Loucy (cell line): ENCODE data around the gene APBA1.

Experiments used
- H2AFZ ChIP-seq: fragments of 200-600 bp; sonication (generic); 2 replicates; pipeline ENCODE4 v1.6.0; 2016; ENCODE audit warnings: antibody characterized with exemption, mild to moderate bottlenecking, low read length, moderate library complexity
- H3F3A ChIP-seq: fragments of 200-600 bp; 2 replicates; pipeline ENCODE4 v1.6.0; 2016; ENCODE audit warnings: antibody characterized with exemption, low read depth, mild to moderate bottlenecking
- H3K27me3 ChIP-seq: fragments of 200-600 bp; sonication (generic); 2 replicates; pipeline ENCODE4 v1.6.1; 2014; ENCODE audit warnings: low read length, mild to moderate bottlenecking; ENCODE audit not compliant: insufficient read depth, poor library complexity, severe bottlenecking
- H3K36me3 ChIP-seq: fragments of 200-600 bp; sonication (generic); 2 replicates; pipeline ENCODE4 v1.6.1; 2016; ENCODE audit warnings: low read length; ENCODE audit not compliant: insufficient read depth
- H3K4me1 ChIP-seq: fragments of 200-600 bp; sonication (generic); 2 replicates; pipeline ENCODE4 v1.5.1; 2014; ENCODE audit warnings: low read length, mild to moderate bottlenecking; ENCODE audit not compliant: insufficient read depth, poor library complexity, severe bottlenecking
- H3K4me2 ChIP-seq: fragments of 200-600 bp; sonication (generic); 2 replicates; pipeline ENCODE4 v1.6.0; 2014; ENCODE audit warnings: antibody characterized with exemption, low read length, low read depth, mild to moderate bottlenecking; ENCODE audit not compliant: poor library complexity, severe bottlenecking
- H3K4me3 ChIP-seq: fragments of 200-600 bp; sonication (generic); 2 replicates; pipeline ENCODE4 v1.5.1; 2014; ENCODE audit warnings: low read length, mild to moderate bottlenecking, mixed read lengths; ENCODE audit not compliant: poor library complexity, severe bottlenecking
- H3K79me2 ChIP-seq: fragments of 200-600 bp; sonication (generic); 2 replicates; pipeline ENCODE4 v1.6.1; 2014; ENCODE audit warnings: low read length; ENCODE audit not compliant: insufficient read depth
- H3K9ac ChIP-seq: fragments of 200-600 bp; sonication (generic); 2 replicates; pipeline ENCODE4 v1.6.0; 2014; ENCODE audit warnings: mild to moderate bottlenecking, low read depth, low read length, moderate library complexity; ENCODE audit not compliant: poor library complexity, severe bottlenecking
- H3K9me2 ChIP-seq: fragments of 200-600 bp; sonication (generic); replicated peaks from 2 replicates; pipeline ENCODE4 v1.6.1; 2016; ENCODE audit warnings: low read depth, low read length, mixed read lengths
- H3K9me3 ChIP-seq: fragments of 200-600 bp; sonication (generic); 2 replicates; pipeline ENCODE4 v1.6.1; 2014; ENCODE audit warnings: mild to moderate bottlenecking, antibody characterized with exemption, low read length, low read depth; ENCODE audit not compliant: insufficient read depth
- H4K20me1 ChIP-seq: fragments of 200-600 bp; sonication (generic); 2 replicates; pipeline ENCODE4 v1.6.0; 2014; ENCODE audit warnings: antibody characterized with exemption, low read length, mild to moderate bottlenecking; ENCODE audit not compliant: insufficient read depth, poor library complexity, severe bottlenecking
- CTCF ChIP-seq: fragments of 200-600 bp; sonication (generic); conservative IDR thresholded peaks from 2 replicates; pipeline ENCODE4 v1.5.1; 2014; ENCODE audit warnings: mild to moderate bottlenecking, antibody characterized with exemption, low read length
- EZH2phosphoT487 ChIP-seq: fragments of 200-600 bp; IDR thresholded peaks from 2 replicates; pipeline ENCODE4 v1.6.1; 2018; ENCODE audit warnings: antibody characterized with exemption, mild to moderate bottlenecking, moderate library complexity, borderline replicate concordance

The APBA1 gene

GRCh38 chr9:69579032-69579758 is 93.0 kb downstream of the APBA1 start:
- H3K36me3 ChIP-seq: no peaks in the 10 kb centered on the region
- H3K9me2 ChIP-seq: no peaks in the 10 kb centered on the region
- no peak overlapping the region for H3K4me3 ChIP-seq
- H4K20me1 ChIP-seq: no peaks in the 10 kb centered on the region
- H3K4me2 ChIP-seq: no peak overlapping the region
- H3K4me1 ChIP-seq: peaks cover 60% of the 10 kb centered on the region
- no peaks in the 10 kb centered on the region for H3K27me3 ChIP-seq
- H3K79me2 ChIP-seq: no peaks in the 10 kb centered on the region
- no peak overlapping the region for H3K9ac ChIP-seq
- TF ChIP-seq CTCF (no peak), EZH2phosphoT487 (no peak)
- no peaks in the 10 kb centered on the region for H3F3A ChIP-seq
- no peaks in the 10 kb centered on the region for H3K9me3 ChIP-seq
- H2AFZ ChIP-seq: no peak overlapping the region

- Histone ChIP-seq H3F3A (no peaks in the 10 kb centered on the region), H3K79me2 (no peaks in the 10 kb centered on the region), H3K4me1 (peaks cover 56% of the 10 kb centered on the region), H3K9ac (no peak overlapping the region), H3K27me3 (no peaks in the 10 kb centered on the region), H2AFZ (no peak overlapping the region), H3K9me3 (no peaks in the 10 kb centered on the region), H4K20me1 (no peaks in the 10 kb centered on the region), H3K4me2 (peak overlapping the region; percentile 35), H3K36me3 (no peaks in the 10 kb centered on the region), H3K4me3 (no peak overlapping the region), H3K9me2 (no peaks in the 10 kb centered on the region)
- TF ChIP-seq CTCF (no peak), EZH2phosphoT487 (no peak)
These were observed 94.1 kb downstream of the APBA1 start for GRCh38 chr9:69578026-69578425.

- Histone ChIP-seq H4K20me1 (no peaks in the 10 kb centered on the region), H3K4me1 (peaks cover 48% of the 10 kb centered on the region), H3K27me3 (no peaks in the 10 kb centered on the region), H3F3A (no peaks in the 10 kb centered on the region), H3K9me2 (no peaks in the 10 kb centered on the region), H3K4me3 (no peak overlapping the region), H3K36me3 (no peaks in the 10 kb centered on the region), H2AFZ (no peak overlapping the region), H3K9me3 (no peaks in the 10 kb centered on the region), H3K79me2 (no peaks in the 10 kb centered on the region), H3K9ac (no peak overlapping the region), H3K4me2 (peak overlapping the region; percentile 15)
- no peak for TF ChIP-seq EZH2phosphoT487
- TF ChIP-seq CTCF: no peak
These were observed 95.0 kb downstream of the APBA1 start for GRCh38 chr9:69577123-69577522.
